Measurements from ENCODE around the gene RABL3.

Gene RABL3

GRCh38 chr3:120688121-120688520 is 54.2 kb downstream of the RABL3 start:
- H3K79me2 ChIP-seq (ENCODE audit: insufficient read depth, low read length) = no peaks in the 10 kb centered on the region
- no peaks in the 10 kb centered on the region for H3K9me3 ChIP-seq (ENCODE audit: insufficient read depth, low read depth, low read length)
- peaks cover 6% of the 10 kb centered on the region for H3K4me1 ChIP-seq (ENCODE audit: insufficient read depth, low read length, poor library complexity, severe bottlenecking)
- H4K20me1 ChIP-seq (ENCODE audit: insufficient read depth, low read length, poor library complexity, severe bottlenecking) = no peaks in the 10 kb centered on the region
- no peak overlapping the region for H3K9ac ChIP-seq (ENCODE audit: low read depth, low read length, poor library complexity, severe bottlenecking)
- no peaks in the 10 kb centered on the region for H3F3A ChIP-seq (ENCODE audit: low read depth)
- no peak overlapping the region for H3K4me2 ChIP-seq (ENCODE audit: low read depth, low read length, poor library complexity, severe bottlenecking)
- no peak overlapping the region for H2AFZ ChIP-seq (ENCODE audit: low read length)
- H3K27me3 ChIP-seq (ENCODE audit: insufficient read depth, low read length, poor library complexity, severe bottlenecking) = no peaks in the 10 kb centered on the region
- 0 out of 2 replicates have a peak, but pooled peaks cover 3% of the 10 kb centered on the region for H3K36me3 ChIP-seq (ENCODE audit: insufficient read depth, low read length)
- no peak overlapping the region for H3K4me3 ChIP-seq (ENCODE audit: low read length, poor library complexity, severe bottlenecking)
- H3K9me2 ChIP-seq (replicated peaks; ENCODE audit: low read depth, low read length) = no peaks in the 10 kb centered on the region
- TF ChIP-seq EZH2phosphoT487 (IDR thresholded peaks at IDR 0.05; ENCODE audit: borderline replicate concordance) (no peak), CTCF (conservative IDR thresholded peaks at IDR 0.05; ENCODE audit: low read length) (no peak)

- H3F3A ChIP-seq (ENCODE audit: low read depth) = no peaks in the 10 kb centered on the region
- H4K20me1 ChIP-seq (ENCODE audit: insufficient read depth, low read length, poor library complexity, severe bottlenecking) = no peaks in the 10 kb centered on the region
- no peaks in the 10 kb centered on the region for H3K27me3 ChIP-seq (ENCODE audit: insufficient read depth, low read length, poor library complexity, severe bottlenecking)
- no peak overlapping the region for H3K4me2 ChIP-seq (ENCODE audit: low read depth, low read length, poor library complexity, severe bottlenecking)
- H3K9me3 ChIP-seq (ENCODE audit: insufficient read depth, low read depth, low read length) = no peaks in the 10 kb centered on the region
- H3K4me3 ChIP-seq (ENCODE audit: low read length, poor library complexity, severe bottlenecking) = no peak overlapping the region
- TF ChIP-seq EZH2phosphoT487 (IDR thresholded peaks at IDR 0.05; ENCODE audit: borderline replicate concordance) (no peak), CTCF (conservative IDR thresholded peaks at IDR 0.05; ENCODE audit: low read length) (no peak)
- 0 out of 2 replicates have a peak, but pooled peaks cover 3% of the 10 kb centered on the region for H3K36me3 ChIP-seq (ENCODE audit: insufficient read depth, low read length)
- no peak overlapping the region for H3K9ac ChIP-seq (ENCODE audit: low read depth, low read length, poor library complexity, severe bottlenecking)
- H2AFZ ChIP-seq (ENCODE audit: low read length) = no peak overlapping the region
- H3K79me2 ChIP-seq (ENCODE audit: insufficient read depth, low read length) = no peaks in the 10 kb centered on the region
- H3K4me1 ChIP-seq (ENCODE audit: insufficient read depth, low read length, poor library complexity, severe bottlenecking) = peaks cover 16% of the 10 kb centered on the region
- no peaks in the 10 kb centered on the region for H3K9me2 ChIP-seq (replicated peaks; ENCODE audit: low read depth, low read length)
These were observed 56.9 kb downstream of the RABL3 start for GRCh38 chr3:120685411-120685810.

- no peaks in the 10 kb centered on the region for H3F3A ChIP-seq (ENCODE audit: low read depth)
- no peaks in the 10 kb centered on the region for H3K79me2 ChIP-seq (ENCODE audit: insufficient read depth, low read length)
- no peaks in the 10 kb centered on the region for H4K20me1 ChIP-seq (ENCODE audit: insufficient read depth, low read length, poor library complexity, severe bottlenecking)
- TF ChIP-seq EZH2phosphoT487 (IDR thresholded peaks at IDR 0.05; ENCODE audit: borderline replicate concordance) = no peak
- H3K4me2 ChIP-seq (ENCODE audit: low read depth, low read length, poor library complexity, severe bottlenecking) = no peak overlapping the region
- H3K9ac ChIP-seq (ENCODE audit: low read depth, low read length, poor library complexity, severe bottlenecking) = no peak overlapping the region
- 0 out of 2 replicates have a peak, but pooled peaks cover 3% of the 10 kb centered on the region for H3K36me3 ChIP-seq (ENCODE audit: insufficient read depth, low read length)
- H3K4me3 ChIP-seq (ENCODE audit: low read length, poor library complexity, severe bottlenecking) = no peak overlapping the region
- peaks cover 17% of the 10 kb centered on the region for H3K4me1 ChIP-seq (ENCODE audit: insufficient read depth, low read length, poor library complexity, severe bottlenecking)
- H3K27me3 ChIP-seq (ENCODE audit: insufficient read depth, low read length, poor library complexity, severe bottlenecking) = no peaks in the 10 kb centered on the region
- H3K9me3 ChIP-seq (ENCODE audit: insufficient read depth, low read depth, low read length) = no peaks in the 10 kb centered on the region
- no peak overlapping the region for H2AFZ ChIP-seq (ENCODE audit: low read length)
- no peaks in the 10 kb centered on the region for H3K9me2 ChIP-seq (replicated peaks; ENCODE audit: low read depth, low read length)
These were observed 57.4 kb downstream of the RABL3 start for GRCh38 chr3:120684896-120685295.

- H3F3A ChIP-seq (ENCODE audit: low read depth) = no peaks in the 10 kb centered on the region
- no peaks in the 10 kb centered on the region for H3K9me2 ChIP-seq (replicated peaks; ENCODE audit: low read depth, low read length)
- H3K4me3 ChIP-seq (ENCODE audit: low read length, poor library complexity, severe bottlenecking) = no peak overlapping the region
- H3K9me3 ChIP-seq (ENCODE audit: insufficient read depth, low read depth, low read length) = no peaks in the 10 kb centered on the region
- H3K27me3 ChIP-seq (ENCODE audit: insufficient read depth, low read length, poor library complexity, severe bottlenecking) = no peaks in the 10 kb centered on the region
- H3K36me3 ChIP-seq (ENCODE audit: insufficient read depth, low read length) = no peaks in the 10 kb centered on the region
- no peaks in the 10 kb centered on the region for H4K20me1 ChIP-seq (ENCODE audit: insufficient read depth, low read length, poor library complexity, severe bottlenecking)
- no peak for TF ChIP-seq CTCF (conservative IDR thresholded peaks at IDR 0.05; ENCODE audit: low read length)
- TF ChIP-seq EZH2phosphoT487 (IDR thresholded peaks at IDR 0.05; ENCODE audit: borderline replicate concordance) = no peak
- H3K9ac ChIP-seq (ENCODE audit: low read depth, low read length, poor library complexity, severe bottlenecking) = no peak overlapping the region
- H2AFZ ChIP-seq (ENCODE audit: low read length) = no peak overlapping the region
- no peaks in the 10 kb centered on the region for H3K79me2 ChIP-seq (ENCODE audit: insufficient read depth, low read length)
- no peak overlapping the region for H3K4me2 ChIP-seq (ENCODE audit: low read depth, low read length, poor library complexity, severe bottlenecking)
- H3K4me1 ChIP-seq (ENCODE audit: insufficient read depth, low read length, poor library complexity, severe bottlenecking) = peaks cover 28% of the 10 kb centered on the region
These were observed 58.5 kb downstream of the RABL3 start for GRCh38 chr3:120683671-120684301.
